CD4-positive, alpha-beta T cell treated with Interleukin-10 for 1 hour (primary cell): ENCODE results near the gene LRP1B.
"Not testable (repeated sequence)": the region's sequence is repeated elsewhere in the genome, so short reads cannot be mapped to it uniquely, and the experiment has no call there.

Experiments used
- DNase-seq: peaks from one replicate; pipeline ENCODE4 v3.0.0-alpha.2; 2020

LRP1B gene

DNA sequence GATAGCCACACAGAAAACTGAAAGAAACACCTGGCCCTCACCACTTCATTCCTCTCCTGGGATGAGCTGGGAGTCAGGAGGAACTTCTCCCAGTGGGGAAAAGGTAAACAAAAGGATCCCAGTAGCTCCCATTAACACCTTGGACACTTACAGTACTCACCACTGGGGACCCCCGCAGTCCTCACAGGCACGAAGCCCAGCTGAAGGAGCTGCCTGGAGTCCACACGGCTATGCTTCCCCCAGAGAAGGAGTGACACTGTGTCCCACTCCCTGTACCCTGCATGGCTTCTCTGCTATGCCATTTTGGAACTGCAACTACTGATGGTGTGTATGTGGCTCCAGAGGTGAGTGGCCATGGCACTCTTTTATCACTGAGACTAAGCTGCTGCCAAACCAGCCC lies 1565.1 kb downstream of the LRP1B start:
- DNase-seq: no peak

DNA sequence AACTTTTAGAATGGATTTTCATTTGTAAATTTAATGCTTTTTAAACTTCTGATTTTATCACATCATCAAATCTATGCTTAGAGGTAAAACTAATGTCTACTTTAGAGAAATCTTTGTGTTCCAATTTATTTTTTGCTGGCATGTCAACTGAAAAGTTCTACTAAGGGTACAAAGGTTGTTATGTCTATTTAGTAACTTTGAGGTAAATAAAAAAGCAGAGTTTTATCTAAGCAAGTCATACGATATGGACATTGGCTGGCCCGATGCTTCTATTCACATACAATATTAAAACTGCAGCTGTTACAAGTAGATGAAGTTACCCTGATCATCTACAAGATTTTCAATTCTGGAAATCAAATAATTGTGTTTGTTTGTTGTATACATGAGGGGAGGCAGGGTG lies 1575.1 kb downstream of the LRP1B start:
- DNase-seq: no peak

DNA sequence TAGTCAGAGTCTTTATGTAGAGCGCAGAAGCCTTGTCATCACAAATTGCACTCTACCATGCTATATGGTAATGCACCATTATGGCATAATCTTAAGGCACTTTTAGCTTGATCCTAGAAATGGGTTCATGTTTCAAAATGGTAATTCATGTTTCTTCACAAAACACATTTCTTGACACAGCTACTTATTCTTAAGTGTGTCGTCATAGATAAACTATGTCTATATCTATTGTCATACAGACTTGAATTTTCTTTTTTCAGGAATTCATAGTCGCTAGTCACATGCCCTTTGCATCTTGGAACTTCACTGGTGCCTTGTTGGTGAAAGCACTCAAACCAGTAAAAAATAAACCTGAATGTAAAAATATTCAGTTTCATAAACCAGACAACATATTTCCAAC lies 1578.2 kb downstream of the LRP1B start:
- no peak for DNase-seq

DNA sequence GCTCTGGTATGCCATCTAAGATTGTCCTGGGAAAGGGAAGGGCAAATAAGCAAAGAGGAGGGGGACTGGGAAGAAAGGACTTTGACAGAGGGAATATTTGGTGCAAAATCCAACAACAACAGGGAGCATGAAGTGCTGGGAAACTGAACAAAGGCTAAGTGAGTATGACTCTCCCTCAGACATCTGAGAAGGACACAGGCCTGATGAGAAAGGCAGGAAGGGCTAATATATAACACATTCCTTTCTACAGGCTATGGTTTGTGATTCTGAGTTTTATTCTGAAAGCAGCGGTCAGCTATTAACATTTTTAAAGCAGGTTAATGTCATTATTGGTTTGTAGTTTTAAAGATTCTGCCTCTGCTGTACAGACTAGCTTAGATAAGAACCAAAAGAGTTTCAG lies 1579.5 kb downstream of the LRP1B start:
- DNase-seq: no peak

DNA sequence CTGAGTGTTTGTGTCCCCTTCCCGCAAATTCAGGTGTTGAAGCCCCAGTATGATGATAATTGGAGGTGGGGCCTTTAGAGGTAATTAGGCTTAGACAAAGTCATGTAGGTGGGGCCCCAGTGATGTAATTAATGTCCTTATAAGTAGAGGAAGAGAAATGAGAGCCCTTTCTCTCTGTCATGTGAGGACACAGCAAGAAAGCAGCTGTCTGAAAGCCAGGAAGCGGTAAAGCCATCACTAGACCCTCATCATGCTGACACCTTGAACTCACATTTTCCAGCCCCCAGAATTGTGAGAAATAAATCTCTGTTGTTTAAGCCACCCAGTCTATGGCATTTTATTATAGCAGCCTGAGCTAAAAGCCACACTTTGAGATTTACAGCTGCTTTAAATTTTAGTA lies 1580.0 kb downstream of the LRP1B start:
- no peak for DNase-seq

DNA sequence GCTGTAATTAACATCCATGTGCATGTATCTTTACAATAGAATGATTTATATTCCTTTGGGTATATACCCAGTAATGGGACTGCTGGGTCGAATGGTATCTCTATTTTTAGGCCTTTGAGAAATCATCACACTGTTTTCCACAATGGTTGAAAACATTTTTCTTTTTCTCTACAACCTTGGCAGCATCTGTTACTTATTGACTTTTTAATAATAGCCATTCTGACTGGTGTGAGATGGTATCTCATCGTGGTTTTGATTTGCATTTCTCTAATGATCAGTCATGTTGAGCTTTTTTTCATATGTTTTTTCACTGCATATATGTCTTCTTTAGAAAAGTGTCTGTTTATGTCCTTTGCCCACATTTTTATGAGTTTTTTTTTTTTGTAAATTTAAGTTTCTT lies 1586.0 kb downstream of the LRP1B start:
- DNase-seq: not testable (repeated sequence)

DNA sequence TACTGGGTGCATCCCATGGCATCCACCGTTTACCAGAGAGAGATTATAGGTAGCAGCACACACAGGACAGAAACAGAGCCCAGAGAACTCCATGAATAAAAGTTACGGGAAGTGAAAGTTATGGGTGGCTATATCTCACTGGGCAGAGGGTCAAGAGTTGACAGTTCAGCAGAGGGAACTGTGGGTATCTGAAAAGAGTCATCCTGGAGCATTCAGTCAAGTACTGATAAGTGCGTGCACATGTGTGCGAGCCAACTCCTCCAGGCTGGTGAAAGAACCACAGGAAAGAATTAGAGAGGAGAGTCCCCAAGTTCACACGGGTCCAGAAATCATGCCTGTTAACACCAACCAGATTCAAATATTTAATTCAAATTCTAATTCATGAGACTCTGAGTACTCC lies 1588.2 kb downstream of the LRP1B start:
- DNase-seq: no peak

DNA sequence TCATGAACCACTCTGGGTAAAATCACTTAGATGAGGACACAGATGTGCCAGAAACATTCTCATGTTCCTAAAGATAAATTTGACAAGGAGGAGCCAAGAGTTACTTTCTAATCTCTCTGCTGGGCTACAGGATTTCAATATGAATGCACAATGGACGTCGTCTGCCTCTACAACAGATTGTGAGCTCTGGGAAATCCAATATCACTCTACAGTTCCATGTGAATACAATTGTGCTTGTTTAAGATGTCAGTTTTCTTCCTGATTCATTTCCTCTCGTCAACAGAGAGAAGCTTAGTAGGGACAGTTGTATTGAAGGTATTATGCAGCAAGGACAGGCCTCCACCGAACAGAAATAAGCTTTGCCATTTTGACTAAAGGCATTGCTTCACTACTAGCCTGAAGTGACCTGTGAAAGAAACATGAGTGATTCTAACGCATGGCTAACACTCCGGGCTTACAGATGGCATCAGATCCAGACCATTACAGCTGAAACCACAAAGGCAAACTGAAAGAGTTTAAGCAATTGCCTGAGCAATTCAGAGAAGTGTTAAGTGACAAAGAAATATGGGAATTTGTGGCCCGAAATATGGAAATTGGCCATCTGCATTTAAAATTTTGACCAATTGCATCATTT lies 1591.5 kb downstream of the LRP1B start:
- DNase-seq: no peak

DNA sequence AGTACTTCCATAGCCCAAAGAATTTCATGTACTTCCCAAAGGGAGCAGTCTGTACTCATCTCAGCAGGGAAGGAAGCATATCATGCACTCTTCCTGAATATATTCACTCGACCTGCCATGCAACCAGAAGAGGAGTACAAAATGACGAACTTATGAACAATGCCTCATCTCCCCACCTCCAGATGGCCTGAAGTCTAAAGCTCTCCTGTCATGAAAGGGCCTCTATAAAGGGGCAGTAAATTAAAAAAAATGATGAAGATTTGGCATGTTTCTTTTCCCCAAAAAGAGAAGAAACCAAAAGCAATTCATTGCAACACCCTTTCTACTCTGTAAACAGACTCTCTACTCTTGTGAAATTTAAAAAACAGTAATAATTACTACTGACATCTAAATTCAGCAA lies 1601.1 kb downstream of the LRP1B start:
- DNase-seq: no peak

DNA sequence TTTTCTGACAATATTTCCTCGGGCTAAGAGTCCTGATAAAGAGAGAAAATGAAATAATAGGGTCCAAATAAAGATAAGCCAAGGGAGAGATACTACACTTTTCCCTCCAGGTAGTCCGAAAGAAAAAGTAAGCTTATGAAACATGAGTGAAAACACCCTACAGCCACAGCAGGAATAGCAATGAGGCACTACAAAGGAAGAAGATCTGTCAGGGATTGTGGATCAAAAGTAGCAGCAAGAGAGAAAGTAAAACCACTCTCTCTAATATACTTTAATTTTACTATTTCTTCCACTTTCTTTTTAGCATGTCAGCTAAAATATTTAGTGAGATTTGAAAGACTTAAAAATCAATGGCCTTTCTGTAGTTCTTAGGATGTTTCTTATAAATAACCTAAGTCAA lies 1601.8 kb downstream of the LRP1B start:
- DNase-seq: no peak

DNA sequence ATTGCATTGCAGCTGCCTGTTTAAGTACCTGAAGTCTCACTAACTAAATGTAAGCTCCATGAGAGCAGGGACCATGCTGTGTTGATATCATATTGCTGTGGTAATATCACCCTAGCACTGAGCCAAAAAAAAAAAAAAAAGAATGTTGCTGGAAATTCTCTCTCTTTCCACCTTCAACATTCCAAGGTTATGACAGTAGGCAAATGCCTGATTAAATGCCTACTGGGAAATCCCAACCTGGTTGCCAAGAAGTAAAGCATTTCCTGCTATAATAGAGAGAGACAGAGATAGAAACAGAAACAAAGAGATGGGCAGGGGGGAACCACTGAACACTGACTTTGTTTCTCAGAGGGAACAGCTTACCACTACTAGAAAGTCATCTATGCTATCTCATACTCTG lies 1604.2 kb downstream of the LRP1B start:
- no peak for DNase-seq

DNA sequence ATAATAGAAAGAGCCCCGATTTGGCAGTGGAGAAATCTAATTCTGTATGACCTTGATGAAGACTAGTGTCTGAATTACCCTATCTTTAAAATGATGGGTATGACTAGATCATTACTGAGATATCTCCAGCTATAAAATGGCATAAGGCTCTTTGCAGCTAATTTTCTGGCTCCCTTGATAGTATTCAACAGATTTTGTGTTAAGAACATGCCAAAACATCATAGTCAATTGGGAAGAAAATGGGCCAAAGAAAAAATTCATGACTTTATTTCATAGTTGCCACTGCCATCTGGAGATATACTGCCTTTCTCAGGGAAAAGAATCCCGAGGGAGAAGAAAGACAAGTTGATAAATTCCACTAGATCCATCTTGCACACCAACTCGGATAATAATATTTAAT lies 1618.7 kb downstream of the LRP1B start:
- no peak for DNase-seq

DNA sequence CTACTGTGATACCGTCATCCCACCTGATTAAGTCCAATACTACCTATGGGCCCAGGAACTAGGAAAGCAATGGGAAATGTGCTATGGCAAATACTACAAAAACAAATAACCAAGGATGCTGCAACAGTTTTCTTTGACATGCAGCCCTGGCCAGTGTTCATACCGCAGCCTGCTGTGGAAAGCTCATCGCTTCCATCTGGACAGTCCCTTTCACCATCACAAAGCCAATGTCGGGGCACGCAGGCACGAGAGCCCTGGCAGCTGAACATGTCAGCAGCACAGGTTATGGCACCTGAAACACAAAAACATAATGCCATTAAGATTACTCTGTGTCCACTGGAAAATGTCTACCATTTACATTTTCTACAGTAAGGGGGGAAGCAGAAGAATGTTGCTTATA lies 1621.1 kb downstream of the LRP1B start:
- no peak for DNase-seq

DNA sequence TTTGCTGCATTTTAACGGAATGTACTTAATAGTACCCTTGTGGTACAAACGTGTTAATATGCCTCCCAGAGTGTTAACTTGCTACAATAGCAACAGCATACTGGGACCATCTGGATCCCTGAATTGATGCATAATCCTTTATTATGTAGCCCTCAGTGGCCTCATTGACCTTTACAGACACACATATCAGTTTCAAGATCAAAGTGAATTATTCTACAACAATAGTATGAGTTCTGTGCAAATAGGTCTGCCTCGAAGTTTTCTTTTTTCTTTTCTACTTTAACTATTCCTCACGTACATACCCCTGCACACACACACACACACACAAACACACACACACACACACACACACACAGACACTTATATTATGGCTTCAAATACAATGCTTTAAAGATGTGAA lies 1622.1 kb downstream of the LRP1B start:
- DNase-seq: no peak

DNA sequence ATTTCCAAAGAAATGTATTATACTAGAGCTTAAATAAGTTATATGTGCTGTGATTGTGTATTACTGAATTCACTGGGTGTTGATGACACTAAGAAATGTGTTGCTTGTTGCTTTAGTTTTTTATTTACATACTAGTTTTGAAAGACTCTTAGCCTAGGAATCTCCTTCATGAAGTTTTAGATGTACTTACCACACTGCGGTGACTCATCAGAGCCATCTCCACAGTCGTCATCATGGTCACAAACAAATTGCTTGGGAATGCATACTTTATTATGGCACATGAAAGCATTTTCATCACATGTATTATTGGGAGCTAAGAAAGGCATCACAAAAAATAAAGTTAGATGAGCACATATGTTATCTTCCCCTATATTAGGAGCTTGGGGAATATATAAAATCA lies 1624.2 kb downstream of the LRP1B start:
- DNase-seq: no peak

DNA sequence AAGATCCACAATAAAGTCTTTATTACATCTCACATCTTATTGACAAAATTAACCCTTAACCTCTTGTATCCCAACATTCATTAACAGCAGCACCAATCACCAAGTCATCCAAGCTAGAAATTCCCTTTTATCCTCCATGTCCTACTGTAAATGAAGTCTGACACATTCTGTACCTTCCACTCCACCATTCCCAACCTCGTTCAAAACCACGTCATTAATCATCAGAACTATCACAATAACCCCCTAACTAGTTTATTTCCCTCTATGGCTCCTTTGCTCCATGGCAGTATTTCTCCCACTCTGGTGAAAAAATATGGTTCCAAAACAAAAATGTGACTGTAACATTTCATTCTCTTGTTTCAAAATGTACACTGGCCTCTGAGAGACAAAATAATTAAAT lies 1626.2 kb downstream of the LRP1B start:
- DNase-seq: no peak

DNA sequence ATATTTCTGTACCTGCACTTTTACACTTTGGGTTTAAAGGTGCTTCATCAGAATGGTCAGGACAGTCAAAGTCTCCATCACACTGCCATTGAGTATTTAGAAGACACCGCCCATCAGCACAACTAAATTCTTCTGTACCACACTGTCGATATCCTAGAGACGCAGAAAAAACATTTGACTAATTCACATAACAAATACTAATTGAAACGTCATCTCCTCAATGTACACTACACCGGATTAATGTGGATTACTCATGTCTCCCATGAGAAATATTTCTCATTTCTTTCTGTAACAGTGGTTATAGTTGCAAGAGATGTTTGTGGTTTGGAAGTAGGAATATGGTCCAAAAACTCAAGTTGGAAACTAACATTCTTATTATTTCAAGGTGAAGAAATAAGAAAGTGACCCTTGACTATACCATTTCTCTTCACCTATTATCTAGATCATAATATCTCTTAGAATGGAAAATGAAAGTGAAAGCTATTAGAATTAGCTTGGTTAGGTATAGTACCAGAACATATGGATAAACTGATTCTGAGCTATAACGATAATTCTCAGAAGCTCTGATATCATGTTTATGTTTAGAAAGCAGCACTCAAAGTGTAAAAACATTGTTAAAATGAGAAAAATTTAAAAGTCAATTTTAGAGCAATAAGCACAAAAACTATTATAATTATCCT lies 1627.7 kb downstream of the LRP1B start:
- no peak for DNase-seq

DNA sequence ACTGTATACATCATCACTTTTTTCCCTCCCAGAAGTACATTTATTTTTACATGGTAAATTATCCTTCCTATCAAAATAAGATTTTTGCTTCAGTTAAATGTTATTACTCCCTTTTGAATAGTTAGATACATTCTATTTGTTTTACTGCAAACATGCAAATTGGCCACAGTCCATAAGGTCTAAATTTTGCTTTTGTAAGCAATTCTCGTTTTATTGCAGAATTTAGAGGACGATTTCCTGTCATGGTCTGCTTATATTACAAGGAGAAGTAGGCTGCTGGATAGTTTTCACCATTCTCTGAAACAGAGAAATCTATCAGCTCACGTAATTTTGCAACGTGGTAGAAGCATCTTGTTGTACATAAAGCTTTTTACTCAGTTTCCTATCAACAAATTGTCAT lies 1632.5 kb downstream of the LRP1B start:
- DNase-seq: no peak

DNA sequence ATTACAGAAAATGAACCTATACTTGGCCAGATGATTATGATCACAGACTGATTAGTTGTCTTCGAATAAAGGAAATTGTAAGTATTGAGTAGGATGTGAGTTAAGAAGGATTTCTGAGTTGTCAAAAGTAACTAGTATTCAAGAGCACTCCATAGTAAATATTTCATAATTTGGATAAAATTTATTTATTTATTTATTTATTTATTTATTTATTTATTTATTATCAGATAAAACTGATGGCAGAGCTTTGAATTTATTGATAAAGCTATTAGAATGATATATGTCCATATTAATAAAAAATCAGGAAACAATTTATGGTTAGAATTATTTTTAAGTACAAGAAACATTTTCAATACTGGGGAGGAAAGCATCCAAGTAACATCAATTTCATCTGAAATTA lies 1634.1 kb downstream of the LRP1B start:
- DNase-seq: no peak

DNA sequence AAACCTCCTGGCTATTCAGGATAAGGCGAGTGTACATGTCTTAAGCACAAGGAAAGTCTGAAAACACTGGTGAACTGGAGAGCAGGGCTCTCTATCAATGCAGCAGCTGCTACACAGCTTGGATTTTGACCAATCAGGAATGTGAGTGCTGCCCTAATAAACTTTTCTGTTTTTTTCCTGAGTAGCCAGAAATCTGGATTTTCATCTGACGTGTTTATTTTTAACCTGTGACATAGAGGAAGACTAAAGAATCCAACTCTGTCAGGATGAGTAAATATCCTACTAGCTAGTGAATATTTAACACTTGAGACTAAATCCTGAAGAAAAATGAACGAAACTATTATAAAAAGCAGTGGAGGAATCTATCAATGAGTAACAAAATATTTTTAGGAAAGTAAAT lies 1638.9 kb downstream of the LRP1B start:
- DNase-seq: no peak

DNA sequence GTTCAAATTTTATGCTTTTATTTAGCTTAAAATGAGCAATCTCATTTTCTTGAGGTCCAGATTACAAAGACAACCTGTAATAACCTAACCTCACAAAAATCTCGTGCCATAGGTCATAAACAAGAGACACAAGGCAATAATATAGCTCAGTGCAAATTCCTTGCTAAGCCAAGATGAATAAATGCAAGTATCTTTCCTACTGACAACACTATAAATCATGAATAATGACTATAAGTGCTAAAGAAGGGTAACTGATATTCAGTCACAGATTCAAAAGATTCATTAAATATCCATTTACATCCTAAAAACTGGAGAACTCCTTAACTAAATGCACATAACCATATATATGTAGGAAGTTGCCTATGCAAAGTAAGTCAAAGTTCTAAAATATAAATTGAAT lies 1641.6 kb downstream of the LRP1B start:
- no peak for DNase-seq

DNA sequence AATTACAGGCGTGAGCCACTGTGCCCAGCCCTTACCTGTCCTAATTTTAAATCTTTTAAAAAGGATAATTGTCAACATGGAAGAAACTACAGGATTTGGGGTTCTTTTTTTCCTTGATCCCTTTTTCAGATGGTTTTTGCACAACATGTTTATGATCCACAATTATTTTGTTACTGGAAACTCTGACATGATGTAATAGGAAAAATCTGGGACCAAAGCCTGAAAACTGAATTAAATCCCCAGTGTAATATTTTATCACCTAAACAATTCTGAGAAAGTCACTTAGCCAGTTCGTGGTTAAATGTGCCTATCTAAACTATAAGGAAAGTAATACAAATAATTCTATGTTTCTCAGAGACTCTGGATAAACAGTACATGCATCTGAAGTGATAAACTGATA lies 1649.7 kb downstream of the LRP1B start:
- DNase-seq: no peak

DNA sequence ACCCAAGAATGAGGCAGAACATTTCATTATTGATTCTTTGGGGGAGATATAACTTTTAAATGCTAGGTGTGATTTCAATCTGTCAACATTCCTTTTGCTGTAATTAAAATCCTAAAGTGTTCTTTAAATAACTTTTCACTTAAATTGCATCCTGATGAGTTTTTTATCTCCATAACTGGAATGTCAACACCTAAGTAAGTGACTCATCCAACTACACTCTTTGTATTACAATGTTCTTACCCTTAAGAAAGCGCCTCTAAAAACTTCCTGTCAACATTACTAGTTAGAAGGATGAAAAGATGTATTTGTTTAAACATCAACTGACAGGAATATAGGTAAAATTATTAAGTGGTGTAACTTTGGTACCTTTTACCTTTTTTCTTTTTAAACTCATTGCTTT lies 1657.0 kb downstream of the LRP1B start:
- no peak for DNase-seq

DNA sequence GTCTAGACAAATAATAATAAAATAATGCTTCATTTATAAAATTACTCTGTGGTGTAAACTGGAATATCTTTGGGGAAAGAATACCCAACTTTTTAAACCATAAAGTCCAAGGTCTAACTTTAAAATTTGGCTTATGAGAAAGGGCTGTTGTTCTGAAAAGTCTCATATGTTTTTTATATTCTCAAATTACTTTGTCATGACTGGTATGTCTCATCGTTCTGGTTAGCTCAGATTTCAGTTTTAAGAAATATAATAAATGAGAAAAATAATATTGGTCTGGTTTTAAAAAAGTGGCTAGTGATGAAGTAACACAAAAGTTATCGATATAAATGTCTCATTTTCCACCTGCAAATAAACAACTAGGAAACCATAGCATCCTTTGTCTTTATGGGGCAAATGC lies 1658.1 kb downstream of the LRP1B start:
- DNase-seq: no peak

DNA sequence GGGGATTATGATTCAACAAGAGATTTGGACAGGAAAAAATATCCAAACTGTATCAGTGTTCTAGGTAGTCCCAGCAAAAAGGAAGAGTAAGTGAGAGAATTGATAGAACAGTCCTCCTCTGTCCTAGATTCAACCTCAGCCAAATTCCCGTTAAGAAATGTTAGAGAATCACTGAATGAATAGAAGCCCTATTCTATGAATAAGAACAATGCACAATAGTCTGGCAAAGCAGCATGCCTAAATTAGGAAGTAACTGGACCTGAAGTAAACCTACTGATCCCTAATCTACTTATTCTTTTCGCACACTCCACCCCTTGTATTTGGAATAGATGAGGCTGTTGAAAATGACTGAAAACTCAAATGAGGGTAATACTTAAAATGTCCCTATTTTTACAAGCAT lies 1665.5 kb downstream of the LRP1B start:
- no peak for DNase-seq
